Measurements from ENCODE around the gene CHCHD3.

DNA sequence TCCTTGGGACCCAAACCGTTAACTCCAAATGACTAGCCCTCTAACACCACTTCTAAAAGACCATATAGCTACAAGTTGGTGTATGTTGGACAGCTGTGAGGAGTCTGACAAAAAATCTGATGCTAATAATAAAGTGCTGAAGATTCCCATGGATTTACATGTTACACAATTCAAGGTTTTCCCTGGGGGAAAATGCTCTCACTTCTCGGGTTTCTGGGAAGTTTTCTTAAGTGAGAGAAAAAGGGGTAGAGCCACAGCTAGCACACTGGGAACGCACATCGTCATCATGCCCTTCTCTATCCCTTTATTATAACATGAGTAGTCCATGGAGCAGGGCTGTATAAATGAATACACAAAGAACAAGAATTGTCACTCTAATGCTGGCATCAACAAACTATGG is 162.1 kb downstream of the CHCHD3 start:
- TF ChIP-seq EP300 (IDR thresholded peaks at IDR 0.05) (no peak), HDAC2 (IDR thresholded peaks at IDR 0.05) (no peak), POLR2A (IDR thresholded peaks at IDR 0.05; ENCODE audit: low read length) (no peak), CEBPB (IDR thresholded peaks at IDR 0.05) (no peak), RAD21 (conservative IDR thresholded peaks at IDR 0.05 in 1 of 2, IDR thresholded peaks at IDR 0.05 in 1 of 2) (no peak), CBX2 (IDR thresholded peaks at IDR 0.05; ENCODE audit: borderline replicate concordance, low read depth) (no peak)
- TF ChIP-seq, protein P1, sequence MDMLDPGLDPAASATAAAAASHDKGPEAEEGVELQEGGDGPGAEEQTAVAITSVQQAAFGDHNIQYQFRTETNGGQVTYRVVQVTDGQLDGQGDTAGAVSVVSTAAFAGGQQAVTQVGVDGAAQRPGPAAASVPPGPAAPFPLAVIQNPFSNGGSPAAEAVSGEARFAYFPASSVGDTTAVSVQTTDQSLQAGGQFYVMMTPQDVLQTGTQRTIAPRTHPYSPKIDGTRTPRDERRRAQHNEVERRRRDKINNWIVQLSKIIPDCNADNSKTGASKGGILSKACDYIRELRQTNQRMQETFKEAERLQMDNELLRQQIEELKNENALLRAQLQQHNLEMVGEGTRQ (IDR thresholded peaks at IDR 0.05), result no peak
- TF ChIP-seq, protein P2, sequence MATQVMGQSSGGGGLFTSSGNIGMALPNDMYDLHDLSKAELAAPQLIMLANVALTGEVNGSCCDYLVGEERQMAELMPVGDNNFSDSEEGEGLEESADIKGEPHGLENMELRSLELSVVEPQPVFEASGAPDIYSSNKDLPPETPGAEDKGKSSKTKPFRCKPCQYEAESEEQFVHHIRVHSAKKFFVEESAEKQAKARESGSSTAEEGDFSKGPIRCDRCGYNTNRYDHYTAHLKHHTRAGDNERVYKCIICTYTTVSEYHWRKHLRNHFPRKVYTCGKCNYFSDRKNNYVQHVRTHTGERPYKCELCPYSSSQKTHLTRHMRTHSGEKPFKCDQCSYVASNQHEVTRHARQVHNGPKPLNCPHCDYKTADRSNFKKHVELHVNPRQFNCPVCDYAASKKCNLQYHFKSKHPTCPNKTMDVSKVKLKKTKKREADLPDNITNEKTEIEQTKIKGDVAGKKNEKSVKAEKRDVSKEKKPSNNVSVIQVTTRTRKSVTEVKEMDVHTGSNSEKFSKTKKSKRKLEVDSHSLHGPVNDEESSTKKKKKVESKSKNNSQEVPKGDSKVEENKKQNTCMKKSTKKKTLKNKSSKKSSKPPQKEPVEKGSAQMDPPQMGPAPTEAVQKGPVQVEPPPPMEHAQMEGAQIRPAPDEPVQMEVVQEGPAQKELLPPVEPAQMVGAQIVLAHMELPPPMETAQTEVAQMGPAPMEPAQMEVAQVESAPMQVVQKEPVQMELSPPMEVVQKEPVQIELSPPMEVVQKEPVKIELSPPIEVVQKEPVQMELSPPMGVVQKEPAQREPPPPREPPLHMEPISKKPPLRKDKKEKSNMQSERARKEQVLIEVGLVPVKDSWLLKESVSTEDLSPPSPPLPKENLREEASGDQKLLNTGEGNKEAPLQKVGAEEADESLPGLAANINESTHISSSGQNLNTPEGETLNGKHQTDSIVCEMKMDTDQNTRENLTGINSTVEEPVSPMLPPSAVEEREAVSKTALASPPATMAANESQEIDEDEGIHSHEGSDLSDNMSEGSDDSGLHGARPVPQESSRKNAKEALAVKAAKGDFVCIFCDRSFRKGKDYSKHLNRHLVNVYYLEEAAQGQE (IDR thresholded peaks at IDR 0.05), result no peak
- TF ChIP-seq, protein P3, sequence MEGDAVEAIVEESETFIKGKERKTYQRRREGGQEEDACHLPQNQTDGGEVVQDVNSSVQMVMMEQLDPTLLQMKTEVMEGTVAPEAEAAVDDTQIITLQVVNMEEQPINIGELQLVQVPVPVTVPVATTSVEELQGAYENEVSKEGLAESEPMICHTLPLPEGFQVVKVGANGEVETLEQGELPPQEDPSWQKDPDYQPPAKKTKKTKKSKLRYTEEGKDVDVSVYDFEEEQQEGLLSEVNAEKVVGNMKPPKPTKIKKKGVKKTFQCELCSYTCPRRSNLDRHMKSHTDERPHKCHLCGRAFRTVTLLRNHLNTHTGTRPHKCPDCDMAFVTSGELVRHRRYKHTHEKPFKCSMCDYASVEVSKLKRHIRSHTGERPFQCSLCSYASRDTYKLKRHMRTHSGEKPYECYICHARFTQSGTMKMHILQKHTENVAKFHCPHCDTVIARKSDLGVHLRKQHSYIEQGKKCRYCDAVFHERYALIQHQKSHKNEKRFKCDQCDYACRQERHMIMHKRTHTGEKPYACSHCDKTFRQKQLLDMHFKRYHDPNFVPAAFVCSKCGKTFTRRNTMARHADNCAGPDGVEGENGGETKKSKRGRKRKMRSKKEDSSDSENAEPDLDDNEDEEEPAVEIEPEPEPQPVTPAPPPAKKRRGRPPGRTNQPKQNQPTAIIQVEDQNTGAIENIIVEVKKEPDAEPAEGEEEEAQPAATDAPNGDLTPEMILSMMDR (IDR thresholded peaks at IDR 0.05), result no peak
- TF ChIP-seq, protein P4, sequence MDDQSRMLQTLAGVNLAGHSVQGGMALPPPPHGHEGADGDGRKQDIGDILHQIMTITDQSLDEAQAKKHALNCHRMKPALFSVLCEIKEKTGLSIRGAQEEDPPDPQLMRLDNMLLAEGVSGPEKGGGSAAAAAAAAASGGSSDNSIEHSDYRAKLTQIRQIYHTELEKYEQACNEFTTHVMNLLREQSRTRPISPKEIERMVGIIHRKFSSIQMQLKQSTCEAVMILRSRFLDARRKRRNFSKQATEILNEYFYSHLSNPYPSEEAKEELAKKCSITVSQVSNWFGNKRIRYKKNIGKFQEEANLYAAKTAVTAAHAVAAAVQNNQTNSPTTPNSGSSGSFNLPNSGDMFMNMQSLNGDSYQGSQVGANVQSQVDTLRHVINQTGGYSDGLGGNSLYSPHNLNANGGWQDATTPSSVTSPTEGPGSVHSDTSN (IDR thresholded peaks at IDR 0.05), result no peak
